B cell (primary cell): ENCODE results near the gene HCK.

Source experiments
- EZH2 ChIP-seq: IDR thresholded peaks from 2 replicates; pipeline ENCODE4 v1.6.1; 2012; ENCODE audit warnings: borderline replicate concordance, low read depth, mild to moderate bottlenecking, moderate library complexity, low read length; ENCODE audit not compliant: insufficient read depth, poor library complexity, severe bottlenecking
- TF ChIP-seq, protein P1 (sequence below): fragments of 200-600 bp; IDR thresholded peaks from one replicate; pipeline ENCODE4 v1.8.0; 2022; ENCODE audit warnings: antibody characterized with exemption, mild to moderate bottlenecking

DNA sequence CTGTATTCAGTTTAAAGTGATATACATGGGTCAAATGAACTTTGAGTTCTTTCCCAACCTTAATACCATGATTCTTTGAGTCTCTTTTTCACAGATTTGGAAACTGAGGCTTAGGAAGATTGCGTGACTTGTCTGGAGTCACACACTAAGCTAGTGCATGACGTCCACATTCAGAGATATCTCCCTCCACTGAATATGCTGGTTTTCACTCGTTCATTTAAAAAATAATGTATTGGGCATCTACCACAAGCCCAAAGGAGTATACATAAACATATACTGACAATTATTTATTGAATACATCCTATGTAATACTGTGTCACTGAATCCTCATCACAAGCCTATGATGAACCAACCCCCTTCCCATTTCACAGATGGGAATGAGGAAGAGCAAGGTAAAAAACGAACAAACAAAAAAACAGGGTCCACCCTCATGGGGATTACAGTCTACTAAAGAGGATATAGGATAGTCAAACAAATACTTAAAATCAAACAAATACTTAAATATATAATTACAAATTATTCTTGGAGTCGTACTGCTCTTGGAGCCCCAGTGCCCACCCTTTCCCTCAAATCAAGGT, 56.9 kb downstream of the HCK start:
- TF ChIP-seq, protein P1, sequence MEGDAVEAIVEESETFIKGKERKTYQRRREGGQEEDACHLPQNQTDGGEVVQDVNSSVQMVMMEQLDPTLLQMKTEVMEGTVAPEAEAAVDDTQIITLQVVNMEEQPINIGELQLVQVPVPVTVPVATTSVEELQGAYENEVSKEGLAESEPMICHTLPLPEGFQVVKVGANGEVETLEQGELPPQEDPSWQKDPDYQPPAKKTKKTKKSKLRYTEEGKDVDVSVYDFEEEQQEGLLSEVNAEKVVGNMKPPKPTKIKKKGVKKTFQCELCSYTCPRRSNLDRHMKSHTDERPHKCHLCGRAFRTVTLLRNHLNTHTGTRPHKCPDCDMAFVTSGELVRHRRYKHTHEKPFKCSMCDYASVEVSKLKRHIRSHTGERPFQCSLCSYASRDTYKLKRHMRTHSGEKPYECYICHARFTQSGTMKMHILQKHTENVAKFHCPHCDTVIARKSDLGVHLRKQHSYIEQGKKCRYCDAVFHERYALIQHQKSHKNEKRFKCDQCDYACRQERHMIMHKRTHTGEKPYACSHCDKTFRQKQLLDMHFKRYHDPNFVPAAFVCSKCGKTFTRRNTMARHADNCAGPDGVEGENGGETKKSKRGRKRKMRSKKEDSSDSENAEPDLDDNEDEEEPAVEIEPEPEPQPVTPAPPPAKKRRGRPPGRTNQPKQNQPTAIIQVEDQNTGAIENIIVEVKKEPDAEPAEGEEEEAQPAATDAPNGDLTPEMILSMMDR = no peak
- no peak for TF ChIP-seq EZH2
